Trophoblast cell (in vitro differentiated cells and primary cell): ENCODE results near the gene EVC2. TPM values are rescaled to one million over a fixed set of nuclear protein-coding genes. Genes with fewer than 3 reads are reported as not detected.

Source experiments
- DNase-seq, 2 donors: peaks; one replicate each; pipeline ENCODE4 v3.0.0-alpha.2; 2016
- H2AFZ ChIP-seq: 2 replicates; pipeline ENCODE4 v1.6.1; 2013; ENCODE audit warnings: low read length, moderate library complexity, mild to moderate bottlenecking; ENCODE audit not compliant: insufficient read depth, poor library complexity
- H2AK5ac ChIP-seq: 2 replicates; pipeline ENCODE4 v1.6.1; 2013; ENCODE audit warnings: mild to moderate bottlenecking, low read length
- H2BK120ac ChIP-seq: 2 replicates; pipeline ENCODE4 v1.6.1; 2013; ENCODE audit warnings: low read length, mild to moderate bottlenecking, moderate library complexity; ENCODE audit not compliant: insufficient read depth, poor library complexity
- H2BK12ac ChIP-seq: 2 replicates; pipeline ENCODE4 v1.6.1; 2013; ENCODE audit warnings: mild to moderate bottlenecking, low read length, moderate library complexity
- H2BK5ac ChIP-seq: 2 replicates; pipeline ENCODE4 v1.6.1; 2013; ENCODE audit warnings: low read length, low read depth, moderate library complexity, mild to moderate bottlenecking; ENCODE audit not compliant: poor library complexity
- H3K14ac ChIP-seq: 2 replicates; pipeline ENCODE4 v1.6.1; 2013; ENCODE audit warnings: mild to moderate bottlenecking, low read length
- H3K18ac ChIP-seq: 2 replicates; pipeline ENCODE4 v1.6.1; 2013; ENCODE audit warnings: mild to moderate bottlenecking, low read length
- H3K23ac ChIP-seq: 2 replicates; pipeline ENCODE4 v1.6.1; 2013; ENCODE audit warnings: low read length
- H3K27ac ChIP-seq: 2 replicates; pipeline ENCODE4 v1.5.1; 2013; ENCODE audit warnings: low read depth, mild to moderate bottlenecking, inconsistent platforms, low read length, moderate library complexity
- H3K27me3 ChIP-seq: 2 replicates; pipeline ENCODE4 v1.6.1; 2013; ENCODE audit warnings: inconsistent platforms, mild to moderate bottlenecking, low read length, moderate library complexity; ENCODE audit not compliant: insufficient read depth
- H3K36me3 ChIP-seq, 2 experiments: 1 replicate in 1 of 2; 2 replicates in 1 of 2; pipeline ENCODE4 v1.6.1; 2013; ENCODE audit warnings: low read length in 2 of 2, mild to moderate bottlenecking in 2 of 2, moderate library complexity in 1 of 2; ENCODE audit not compliant: insufficient read depth in 2 of 2, control insufficient read depth in 1 of 2
- H3K4ac ChIP-seq: 2 replicates; pipeline ENCODE4 v1.6.1; 2013; ENCODE audit warnings: low read depth, mild to moderate bottlenecking, low read length, moderate library complexity
- H3K4me1 ChIP-seq, 2 experiments: 1 replicate in 1 of 2; 2 replicates in 1 of 2; pipeline ENCODE4 v1.6.1; 2013; ENCODE audit warnings: low read length in 2 of 2, mild to moderate bottlenecking in 2 of 2, moderate library complexity in 1 of 2; ENCODE audit not compliant: insufficient read depth in 2 of 2, control insufficient read depth in 1 of 2
- H3K4me2 ChIP-seq: 2 replicates; pipeline ENCODE4 v1.6.1; 2013; ENCODE audit warnings: inconsistent platforms, mild to moderate bottlenecking, low read length, moderate library complexity
- H3K4me3 ChIP-seq: 2 replicates; pipeline ENCODE4 v1.5.1; 2013; ENCODE audit warnings: mild to moderate bottlenecking, low read depth, low read length, inconsistent platforms
- H3K79me1 ChIP-seq: one replicate; pipeline ENCODE4 v1.6.1; 2013; ENCODE audit warnings: low read length
- H3K79me2 ChIP-seq: 2 replicates; pipeline ENCODE4 v1.6.1; 2013; ENCODE audit warnings: low read length, mild to moderate bottlenecking; ENCODE audit not compliant: control insufficient read depth, insufficient read depth, poor library complexity
- H3K9ac ChIP-seq: 2 replicates; pipeline ENCODE4 v1.6.1; 2013; ENCODE audit warnings: mild to moderate bottlenecking, low read length
- H3K9me3 ChIP-seq: 2 replicates; pipeline ENCODE4 v1.6.1; 2013; ENCODE audit warnings: low read depth, mild to moderate bottlenecking, control low read depth, inconsistent platforms, low read length; ENCODE audit not compliant: insufficient read depth
- H4K12ac ChIP-seq: 2 replicates; pipeline ENCODE4 v1.6.1; 2013; ENCODE audit warnings: low read depth, mild to moderate bottlenecking, low read length, moderate library complexity
- H4K8ac ChIP-seq: 2 replicates; pipeline ENCODE4 v1.6.1; 2013; ENCODE audit warnings: low read depth, mild to moderate bottlenecking, low read length, moderate library complexity
- H4K91ac ChIP-seq: one replicate; pipeline ENCODE4 v1.6.1; 2013; ENCODE audit warnings: low read depth, mild to moderate bottlenecking, low read length, moderate library complexity
- WGBS: extraction: QIAGEN DNeasy Blood & Tissue Kit; methylation state at CpG from one replicate; pipeline ENCODE4 v1.1.7; 2013; ENCODE audit warnings: missing lambda C conversion rate; ENCODE audit not compliant: insufficient read length, insufficient coverage; ENCODE audit errors: extremely low coverage; 5-methylcytosine and 5-hydroxymethylcytosine counted together
- polyA plus RNA-seq: library from polyadenylated mRNA; stranded (reverse); fragments of 200-250 nt; gene quantifications from 2 replicates; pipeline ENCODE4 v1.2.3, GENCODE V29; 2013

Gene EVC2, protein sequence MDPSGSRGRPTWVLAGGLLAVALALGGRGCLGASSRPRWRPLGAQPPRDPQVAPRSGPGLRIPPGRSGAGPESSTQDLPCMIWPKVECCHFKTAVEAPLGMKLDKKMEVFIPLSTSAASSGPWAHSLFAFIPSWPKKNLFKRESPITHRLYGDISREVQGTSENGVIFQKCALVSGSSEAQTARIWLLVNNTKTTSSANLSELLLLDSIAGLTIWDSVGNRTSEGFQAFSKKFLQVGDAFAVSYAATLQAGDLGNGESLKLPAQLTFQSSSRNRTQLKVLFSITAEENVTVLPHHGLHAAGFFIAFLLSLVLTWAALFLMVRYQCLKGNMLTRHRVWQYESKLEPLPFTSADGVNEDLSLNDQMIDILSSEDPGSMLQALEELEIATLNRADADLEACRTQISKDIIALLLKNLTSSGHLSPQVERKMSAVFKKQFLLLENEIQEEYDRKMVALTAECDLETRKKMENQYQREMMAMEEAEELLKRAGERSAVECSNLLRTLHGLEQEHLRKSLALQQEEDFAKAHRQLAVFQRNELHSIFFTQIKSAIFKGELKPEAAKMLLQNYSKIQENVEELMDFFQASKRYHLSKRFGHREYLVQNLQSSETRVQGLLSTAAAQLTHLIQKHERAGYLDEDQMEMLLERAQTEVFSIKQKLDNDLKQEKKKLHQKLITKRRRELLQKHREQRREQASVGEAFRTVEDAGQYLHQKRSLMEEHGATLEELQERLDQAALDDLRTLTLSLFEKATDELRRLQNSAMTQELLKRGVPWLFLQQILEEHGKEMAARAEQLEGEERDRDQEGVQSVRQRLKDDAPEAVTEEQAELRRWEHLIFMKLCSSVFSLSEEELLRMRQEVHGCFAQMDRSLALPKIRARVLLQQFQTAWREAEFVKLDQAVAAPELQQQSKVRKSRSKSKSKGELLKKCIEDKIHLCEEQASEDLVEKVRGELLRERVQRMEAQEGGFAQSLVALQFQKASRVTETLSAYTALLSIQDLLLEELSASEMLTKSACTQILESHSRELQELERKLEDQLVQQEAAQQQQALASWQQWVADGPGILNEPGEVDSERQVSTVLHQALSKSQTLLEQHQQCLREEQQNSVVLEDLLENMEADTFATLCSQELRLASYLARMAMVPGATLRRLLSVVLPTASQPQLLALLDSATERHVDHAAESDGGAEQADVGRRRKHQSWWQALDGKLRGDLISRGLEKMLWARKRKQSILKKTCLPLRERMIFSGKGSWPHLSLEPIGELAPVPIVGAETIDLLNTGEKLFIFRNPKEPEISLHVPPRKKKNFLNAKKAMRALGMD
- polyA plus RNA-seq = 2.1 and 2.3 TPM in 2 replicates

DNA sequence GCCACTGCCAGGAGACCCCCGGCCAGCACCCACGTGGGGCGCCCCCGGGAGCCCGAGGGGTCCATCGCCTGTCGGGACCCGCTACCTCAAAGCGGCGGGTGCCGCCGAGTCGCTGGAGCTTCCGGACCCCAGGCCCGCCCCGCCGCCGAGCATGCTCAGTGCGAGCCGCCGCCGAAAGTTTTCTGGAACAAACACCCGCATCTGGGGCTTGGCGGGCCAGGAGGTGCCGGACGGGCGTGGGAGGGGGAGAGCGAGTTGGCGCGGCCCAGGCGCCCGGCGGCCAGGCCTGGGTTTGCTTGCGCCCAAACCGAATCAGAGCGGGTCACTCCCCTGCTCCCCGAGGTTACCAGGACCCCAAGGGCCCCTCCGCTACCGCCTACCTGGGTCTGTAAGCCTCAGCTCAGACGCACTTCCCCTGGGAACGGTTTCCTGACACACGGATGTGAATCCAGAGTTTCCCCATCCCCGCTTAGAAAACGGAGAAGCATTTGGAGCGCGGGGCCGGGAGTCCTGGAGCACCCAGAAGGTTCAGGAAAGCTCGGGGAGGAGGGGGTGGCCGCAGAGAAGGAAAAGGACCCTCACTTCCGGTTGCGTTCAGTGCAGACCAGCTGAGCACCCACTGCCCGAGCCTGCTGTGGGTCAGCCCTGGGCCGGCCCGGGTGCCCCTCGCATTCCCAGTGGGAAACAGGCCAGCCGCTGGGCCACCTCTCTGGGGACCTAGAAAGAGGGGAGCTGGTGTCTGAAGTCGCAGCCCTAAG, at the start of gene EVC2:
EVC2 (minus strand) TSS at position 111 of the 758 bp plus-strand sequence; CDS start at position 65, 46 bp downstream.
- Histone ChIP-seq H3K36me3 (peaks cover 3 to 5% of the 10 kb centered on the region in 2 experiments), H3K27me3 (no peaks in the 10 kb centered on the region), H2BK120ac (peak within 1 kb of the TSS; percentile 66), H2AFZ (peak within 1 kb of the TSS; percentile 85), H3K18ac (peak within 1 kb of the TSS; percentile 87), H4K8ac (peak within 1 kb of the TSS; percentile 95), H2AK5ac (no peak within 1 kb of the TSS), H3K4me2 (peak within 1 kb of the TSS; percentile 91), H3K4ac (peak within 1 kb of the TSS; percentile 66), H3K79me2 (peaks cover 7% of the 10 kb centered on the region), H3K4me1 (peaks cover 6 to 26% of the 10 kb centered on the region in 2 experiments), H3K9me3 (peaks cover 10% of the 10 kb centered on the region), H4K12ac (peak within 1 kb of the TSS; percentile 96), H3K23ac (no peak within 1 kb of the TSS), H3K14ac (peak within 1 kb of the TSS; percentile 73), H3K27ac (peak within 1 kb of the TSS; percentile 31), H3K4me3 (peak within 1 kb of the TSS; percentile 75), H3K9ac (peak within 1 kb of the TSS; percentile 75), H3K79me1 (peaks cover 13% of the 10 kb centered on the region), H4K91ac (peak within 1 kb of the TSS; percentile 74), H2BK5ac (peak within 1 kb of the TSS; percentile 66), H2BK12ac (no peak within 1 kb of the TSS)
- WGBS = no CpG with 5 or more reads among the region's 57 CpGs
- peak; percentile 30 to 40 for DNase-seq

- peaks cover 4% of the 10 kb centered on the region for H3K9me3 ChIP-seq
- no peak overlapping the region for H3K27ac ChIP-seq
- no peaks in the 10 kb centered on the region for H3K4me1 ChIP-seq
- no peak overlapping the region for H3K23ac ChIP-seq
- no peak for DNase-seq
- no peaks in the 10 kb centered on the region for H3K79me1 ChIP-seq
- no peak overlapping the region for H3K4me3 ChIP-seq
- H2BK12ac ChIP-seq = no peak overlapping the region
- no peak overlapping the region for H3K18ac ChIP-seq
- H2AFZ ChIP-seq = no peak overlapping the region
- H4K12ac ChIP-seq = no peak overlapping the region
- H2BK120ac ChIP-seq = no peak overlapping the region
- H3K79me2 ChIP-seq = no peaks in the 10 kb centered on the region
- H3K27me3 ChIP-seq = no peaks in the 10 kb centered on the region
- H2AK5ac ChIP-seq = no peak overlapping the region
- H4K91ac ChIP-seq = no peak overlapping the region
- H2BK5ac ChIP-seq = no peak overlapping the region
- H4K8ac ChIP-seq = no peak overlapping the region
- no peak overlapping the region for H3K4me2 ChIP-seq
- H3K4ac ChIP-seq = no peak overlapping the region
- peaks cover 35 to 40% of the 10 kb centered on the region in 2 experiments for H3K36me3 ChIP-seq
- WGBS = no CpG with 5 or more reads among the region's 10 CpGs
- no peak overlapping the region for H3K9ac ChIP-seq
- H3K14ac ChIP-seq = no peak overlapping the region
These were observed 49.6 kb upstream of the EVC2 start for GRCh38 chr4:5757954-5758353.

GRCh38 chr4:5757536-5757935, 49.2 kb upstream of the EVC2 start:
- Histone ChIP-seq H4K12ac (no peak overlapping the region), H3K9me3 (peaks cover 4% of the 10 kb centered on the region), H2AFZ (no peak overlapping the region), H3K4ac (no peak overlapping the region), H3K27ac (no peak overlapping the region), H3K14ac (no peak overlapping the region), H3K23ac (no peak overlapping the region), H3K27me3 (no peaks in the 10 kb centered on the region), H2BK12ac (no peak overlapping the region), H3K79me2 (no peaks in the 10 kb centered on the region), H2BK5ac (no peak overlapping the region), H3K4me2 (no peak overlapping the region), H2AK5ac (no peak overlapping the region), H2BK120ac (no peak overlapping the region), H4K8ac (no peak overlapping the region), H3K36me3 (peaks cover 36 to 43% of the 10 kb centered on the region in 2 experiments), H3K18ac (no peak overlapping the region), H3K9ac (no peak overlapping the region), H4K91ac (no peak overlapping the region), H3K4me3 (no peak overlapping the region), H3K4me1 (no peaks in the 10 kb centered on the region), H3K79me1 (no peaks in the 10 kb centered on the region)
- no peak for DNase-seq
- no CpG with 5 or more reads among the region's 4 CpGs for WGBS
